Ascending aorta (tissue), 2 donors: ENCODE results near the gene LAMP1. TPM values are rescaled to one million over a fixed set of nuclear protein-coding genes. Genes with fewer than 3 reads are reported as not detected.

Experiments
- DNase-seq, 2 donors: peaks; one replicate each; pipeline ENCODE4 v3.0.0-alpha.2; 2019; ENCODE audit warnings: low spot score in 2 of 2
- H3K27ac ChIP-seq, 2 donors: fragments of 200-600 bp; sonication (generic); one replicate each; pipeline ENCODE4 v1.5.1; 2016 to 2017; ENCODE audit warnings: mild to moderate bottlenecking in 1 of 2
- H3K27me3 ChIP-seq: fragments of 200-600 bp; sonication (generic); one replicate; pipeline ENCODE4 v1.5.1; 2017
- H3K36me3 ChIP-seq, 2 donors: fragments of 200-600 bp; sonication (generic); one replicate each; pipeline ENCODE4 v1.5.1; 2016
- H3K4me1 ChIP-seq, 2 donors: fragments of 200-600 bp; sonication (generic); one replicate each; pipeline ENCODE4 v1.5.1; 2016 to 2017; ENCODE audit warnings: mild to moderate bottlenecking in 1 of 2
- H3K4me3 ChIP-seq, 2 donors: fragments of 200-600 bp; sonication (generic); one replicate each; pipeline ENCODE4 v1.5.1; 2016 to 2017; ENCODE audit warnings: mild to moderate bottlenecking in 1 of 2
- H3K9me3 ChIP-seq, 2 donors: fragments of 200-600 bp; sonication (generic); one replicate each; pipeline ENCODE4 v1.5.1; 2016
- CTCF ChIP-seq, 3 experiments: fragments of 200-600 bp in 2 of 3; fragments of 450-650 bp in 1 of 3; sonication (generic) in 2 of 3; IDR thresholded peaks; one replicate each; pipeline ENCODE4 v1.5.1; 2016 to 2019; ENCODE audit warnings: antibody characterized with exemption in 3 of 3, mild to moderate bottlenecking in 1 of 3, moderate library complexity in 1 of 3
- intact Hi-C: fragments of 100-400 bp; cut with DNase I; formaldehyde crosslinking; loops from one replicate; pipeline ENCODE4 v1.15.1; 2023
- total RNA-seq: library from RNA; depleted of rRNA; stranded (reverse); fragments of >200 nt; gene quantifications from one replicate; pipeline ENCODE4 v1.1.0, GENCODE V29; 2016

The LAMP1 gene
- total RNA-seq, 1 donor from 2014 or later, result 126 TPM

DNA sequence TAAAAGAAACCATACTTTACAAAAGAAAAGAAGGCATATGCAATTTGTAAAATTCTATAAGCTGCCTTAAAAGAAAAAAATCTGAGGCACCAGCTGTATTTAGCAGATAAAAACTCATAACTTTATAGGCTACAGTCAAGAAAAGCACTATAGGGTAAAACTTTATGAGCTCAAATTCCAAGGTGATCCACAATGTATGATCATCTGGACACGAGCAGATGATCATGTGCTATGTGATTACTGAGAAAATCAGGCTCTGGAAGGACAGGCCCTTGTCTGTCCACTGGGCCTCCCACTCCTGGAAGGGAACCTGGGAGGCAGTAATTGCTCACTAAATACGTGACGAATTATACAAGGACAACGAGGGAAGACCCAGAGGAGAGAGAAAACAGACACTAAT lies 59.6 kb downstream of the LAMP1 start:
- no peak overlapping the region for H3K27ac ChIP-seq
- no peak for DNase-seq
- H3K27me3 ChIP-seq, result no peaks in the 10 kb centered on the region
- H3K36me3 ChIP-seq, result no peaks in the 10 kb centered on the region
- no peaks in the 10 kb centered on the region for H3K9me3 ChIP-seq
- TF ChIP-seq CTCF (IDR thresholded peaks at IDR 0.05), result no peak
- H3K4me1 ChIP-seq, result no peaks in the 10 kb centered on the region
- H3K4me3 ChIP-seq, result no peak overlapping the region
- intact Hi-C loops, result no loop called here

DNA sequence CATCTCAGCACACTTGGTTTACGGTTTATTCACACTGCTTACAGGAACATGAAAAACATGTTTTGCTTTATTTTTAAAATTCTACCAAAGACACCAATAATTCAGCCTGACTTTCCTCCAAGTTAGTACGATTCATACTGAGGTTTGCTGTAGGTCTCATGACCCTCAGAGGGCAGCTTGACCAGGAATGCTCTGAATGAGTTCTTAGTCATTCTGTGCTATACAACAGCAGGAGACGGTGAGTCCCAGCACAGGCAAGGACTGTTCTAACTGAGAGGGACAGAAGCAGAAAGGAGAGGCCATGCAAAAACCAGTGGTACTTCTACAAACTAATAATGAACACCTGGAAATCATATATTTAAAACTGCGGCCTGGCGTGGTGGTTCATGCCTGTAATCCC lies 60.5 kb downstream of the LAMP1 start:
- DNase-seq, result no peak
- no peaks in the 10 kb centered on the region for H3K9me3 ChIP-seq
- H3K4me3 ChIP-seq, result no peak overlapping the region
- intact Hi-C loops, result no loop called here
- H3K27me3 ChIP-seq, result no peaks in the 10 kb centered on the region
- H3K36me3 ChIP-seq, result no peaks in the 10 kb centered on the region
- no peak for TF ChIP-seq CTCF (IDR thresholded peaks at IDR 0.05)
- no peak overlapping the region for H3K27ac ChIP-seq
- H3K4me1 ChIP-seq, result no peaks in the 10 kb centered on the region

- H3K4me3 ChIP-seq, result no peak overlapping the region
- no peaks in the 10 kb centered on the region for H3K9me3 ChIP-seq
- intact Hi-C loops, result no loop called here
- peaks cover 7 to 8% of the 10 kb centered on the region in 2 donors for H3K4me1 ChIP-seq
- TF ChIP-seq CTCF (IDR thresholded peaks at IDR 0.05), result no peak
- H3K27ac ChIP-seq, result no peak overlapping the region
- no peak for DNase-seq
- H3K36me3 ChIP-seq, result no peaks in the 10 kb centered on the region
- H3K27me3 ChIP-seq, result peaks cover 4% of the 10 kb centered on the region
Observed at GRCh38 chr13:113358653-113359190, 61.7 kb downstream of the LAMP1 start.

- intact Hi-C loops, result no loop called here
- TF ChIP-seq CTCF (IDR thresholded peaks at IDR 0.05), result no peak
- Histone ChIP-seq H3K9me3 (no peaks in the 10 kb centered on the region), H3K27me3 (peaks cover 5% of the 10 kb centered on the region), H3K4me1 (peaks cover 7 to 8% of the 10 kb centered on the region in 2 donors), H3K27ac (no peak overlapping the region), H3K4me3 (no peak overlapping the region), H3K36me3 (no peaks in the 10 kb centered on the region)
- DNase-seq, result peak in 1 of 2 donors; percentile 15
Observed at GRCh38 chr13:113359571-113359970, 62.5 kb downstream of the LAMP1 start.

- peaks cover 7 to 8% of the 10 kb centered on the region in 2 donors for H3K4me1 ChIP-seq
- no peak overlapping the region for H3K4me3 ChIP-seq
- no peak for TF ChIP-seq CTCF (IDR thresholded peaks at IDR 0.05)
- no peaks in the 10 kb centered on the region for H3K36me3 ChIP-seq
- intact Hi-C loops, result loop anchor here (5.0 kb wide), 2 partner anchors 63 to 153 kb away; partner anchors contain the start of genes CUL4A, LAMP1 and PCID2
- peak in 1 of 2 donors; percentile 38 for DNase-seq
- peaks cover 5% of the 10 kb centered on the region for H3K27me3 ChIP-seq
- H3K27ac ChIP-seq, result no peak overlapping the region
- no peaks in the 10 kb centered on the region for H3K9me3 ChIP-seq
Observed at GRCh38 chr13:113360446-113360845, 63.4 kb downstream of the LAMP1 start.

- Histone ChIP-seq H3K36me3 (no peaks in the 10 kb centered on the region), H3K4me1 (peaks cover 7 to 8% of the 10 kb centered on the region in 2 donors), H3K4me3 (no peak overlapping the region), H3K27ac (no peak overlapping the region), H3K27me3 (peaks cover 5% of the 10 kb centered on the region), H3K9me3 (no peaks in the 10 kb centered on the region)
- intact Hi-C loops, result loop anchor here (5.0 kb wide), 2 partner anchors 64 to 154 kb away; partner anchors contain the start of genes CUL4A, LAMP1 and PCID2
- TF ChIP-seq CTCF (IDR thresholded peaks at IDR 0.05), result no peak
- DNase-seq, result peak in 1 of 2 donors; percentile 50
Observed at GRCh38 chr13:113361406-113361805, 64.4 kb downstream of the LAMP1 start.
